ENCODE results near the gene SNX25. TPM values are rescaled to one million over a fixed set of nuclear protein-coding genes. Genes with fewer than 3 reads are reported as not detected.

The SNX25 gene
- total RNA-seq, 1 donor from 2014 or later: 29.5 TPM

GRCh38 chr4:185248393-185249039 is 39.1 kb downstream of the SNX25 start:
- Histone ChIP-seq H3K27ac (ENCODE audit: low read depth, low read length) (no peak overlapping the region), H3K27me3 (ENCODE audit: insufficient read depth, low read length) (no peaks in the 10 kb centered on the region), H3K4me3 (ENCODE audit: insufficient read depth, low read depth, low read length) (no peak overlapping the region), H3K9me3 (ENCODE audit: insufficient read depth, low read depth, low read length) (no peaks in the 10 kb centered on the region), H3K4me2 (ENCODE audit: low read length) (no peak overlapping the region), H2AFZ (ENCODE audit: low read depth, low read length) (no peak overlapping the region), H4K20me1 (ENCODE audit: insufficient read depth, low read length) (no peaks in the 10 kb centered on the region), H3K9ac (ENCODE audit: low read length) (no peak overlapping the region), H3K4me1 (ENCODE audit: insufficient read depth, low read length) (no peaks in the 10 kb centered on the region), H3K36me3 (ENCODE audit: insufficient read depth, low read length) (no peaks in the 10 kb centered on the region), H3K79me2 (ENCODE audit: insufficient read depth, low read length) (peaks cover 24% of the 10 kb centered on the region)
- no peaks in the 10 kb centered on the region for H3K27me3 Mint-ChIP-seq (ENCODE audit: low read depth, unreplicated experiment)
- DNase-seq (ENCODE audit: low read depth) (no peak), FAIRE-seq (no peak)
- TF ChIP-seq EZH2 (IDR thresholded peaks at IDR 0.05; ENCODE audit: insufficient read depth, low read length): no peak
- no peak for TF ChIP-seq CTCF (IDR thresholded peaks at IDR 0.05; ENCODE audit: insufficient read depth, low read depth, low read length)
- H3K4me3 Mint-ChIP-seq (ENCODE audit: unreplicated experiment): no peak overlapping the region
- H3K9me3 Mint-ChIP-seq (ENCODE audit: unreplicated experiment): no peaks in the 10 kb centered on the region
- peaks cover 6% of the 10 kb centered on the region for H3K36me3 Mint-ChIP-seq (ENCODE audit: low read depth, unreplicated experiment)
- no peak overlapping the region for H3K27ac Mint-ChIP-seq (ENCODE audit: unreplicated experiment)
- H3K4me1 Mint-ChIP-seq (ENCODE audit: low read depth, unreplicated experiment): peaks cover 20% of the 10 kb centered on the region

DNA sequence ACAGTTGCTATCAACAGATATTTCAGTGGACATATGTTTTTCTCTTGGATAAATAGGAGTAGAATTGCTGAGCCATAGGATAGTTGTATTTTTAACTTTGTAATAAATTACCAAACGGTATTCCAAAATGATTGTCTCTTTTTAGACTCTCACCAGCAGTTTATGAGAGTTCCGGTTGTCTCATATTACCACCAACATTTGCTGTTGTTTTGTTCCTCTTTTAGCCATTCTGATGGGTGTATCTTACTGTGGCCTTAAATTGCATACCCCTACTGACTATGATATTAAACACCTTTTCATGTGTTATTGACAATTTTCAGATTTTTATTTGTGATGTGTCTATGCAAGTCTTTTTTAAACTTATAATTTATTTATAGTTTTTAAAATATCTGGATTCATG is 39.7 kb downstream of the SNX25 start:
- Histone ChIP-seq H3K9ac (ENCODE audit: low read length) (no peak overlapping the region), H3K9me3 (ENCODE audit: insufficient read depth, low read depth, low read length) (no peaks in the 10 kb centered on the region), H3K4me2 (ENCODE audit: low read length) (no peak overlapping the region), H3K79me2 (ENCODE audit: insufficient read depth, low read length) (peaks cover 20% of the 10 kb centered on the region), H3K4me1 (ENCODE audit: insufficient read depth, low read length) (peaks cover under 1% of the 10 kb centered on the region), H3K27me3 (ENCODE audit: insufficient read depth, low read length) (no peaks in the 10 kb centered on the region), H2AFZ (ENCODE audit: low read depth, low read length) (no peak overlapping the region), H3K4me3 (ENCODE audit: insufficient read depth, low read depth, low read length) (no peak overlapping the region), H3K36me3 (ENCODE audit: insufficient read depth, low read length) (no peaks in the 10 kb centered on the region), H3K27ac (ENCODE audit: low read depth, low read length) (no peak overlapping the region), H4K20me1 (ENCODE audit: insufficient read depth, low read length) (no peaks in the 10 kb centered on the region)
- peaks cover 6% of the 10 kb centered on the region for H3K36me3 Mint-ChIP-seq (ENCODE audit: low read depth, unreplicated experiment)
- no peak overlapping the region for H3K27ac Mint-ChIP-seq (ENCODE audit: unreplicated experiment)
- no peak for FAIRE-seq
- no peaks in the 10 kb centered on the region for H3K27me3 Mint-ChIP-seq (ENCODE audit: low read depth, unreplicated experiment)
- H3K9me3 Mint-ChIP-seq (ENCODE audit: unreplicated experiment): no peaks in the 10 kb centered on the region
- no peak for TF ChIP-seq EZH2 (IDR thresholded peaks at IDR 0.05; ENCODE audit: insufficient read depth, low read length)
- no peak for TF ChIP-seq CTCF (IDR thresholded peaks at IDR 0.05; ENCODE audit: insufficient read depth, low read depth, low read length)
- DNase-seq (ENCODE audit: low read depth): no peak
- H3K4me3 Mint-ChIP-seq (ENCODE audit: unreplicated experiment): no peak overlapping the region
- peaks cover 24% of the 10 kb centered on the region for H3K4me1 Mint-ChIP-seq (ENCODE audit: low read depth, unreplicated experiment)

DNA sequence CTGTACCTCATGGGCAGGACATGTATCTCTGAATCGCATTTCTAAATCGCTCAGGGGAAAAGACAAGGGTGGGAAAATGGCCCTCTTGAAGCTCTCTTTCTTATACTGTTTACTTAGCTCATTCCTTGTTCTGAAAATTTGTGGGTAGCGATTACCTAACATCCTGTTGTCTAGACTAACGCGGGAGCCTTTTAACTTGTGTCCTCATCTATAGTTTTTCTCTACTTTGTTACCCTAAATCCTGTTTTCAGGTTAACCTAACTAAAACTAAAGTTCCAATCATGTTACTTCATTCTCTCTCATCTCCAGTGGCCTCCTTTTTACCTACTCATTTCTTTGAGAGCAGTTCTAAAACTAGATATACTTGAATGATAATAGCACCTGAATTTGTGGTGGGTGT is 45.0 kb downstream of the SNX25 start:
- FAIRE-seq: peak; percentile 68
- no peaks in the 10 kb centered on the region for H3K27me3 Mint-ChIP-seq (ENCODE audit: low read depth, unreplicated experiment)
- peaks cover 51% of the 10 kb centered on the region for H3K4me1 Mint-ChIP-seq (ENCODE audit: low read depth, unreplicated experiment)
- peak; percentile 71 for DNase-seq (ENCODE audit: low read depth)
- Histone ChIP-seq H3K27ac (ENCODE audit: low read depth, low read length) (peak overlapping the region; percentile 67), H3K4me1 (ENCODE audit: insufficient read depth, low read length) (peaks cover 27% of the 10 kb centered on the region), H3K4me3 (ENCODE audit: insufficient read depth, low read depth, low read length) (no peak overlapping the region), H3K9ac (ENCODE audit: low read length) (no peak overlapping the region), H3K27me3 (ENCODE audit: insufficient read depth, low read length) (no peaks in the 10 kb centered on the region), H3K4me2 (ENCODE audit: low read length) (peak overlapping the region; percentile 18), H4K20me1 (ENCODE audit: insufficient read depth, low read length) (no peaks in the 10 kb centered on the region), H3K9me3 (ENCODE audit: insufficient read depth, low read depth, low read length) (no peaks in the 10 kb centered on the region), H2AFZ (ENCODE audit: low read depth, low read length) (no peak overlapping the region), H3K79me2 (ENCODE audit: insufficient read depth, low read length) (peaks cover 7% of the 10 kb centered on the region), H3K36me3 (ENCODE audit: insufficient read depth, low read length) (no peaks in the 10 kb centered on the region)
- peak overlapping the region; percentile 37 for H3K4me3 Mint-ChIP-seq (ENCODE audit: unreplicated experiment)
- H3K9me3 Mint-ChIP-seq (ENCODE audit: unreplicated experiment): no peaks in the 10 kb centered on the region
- TF ChIP-seq CTCF (IDR thresholded peaks at IDR 0.05; ENCODE audit: insufficient read depth, low read depth, low read length) (no peak), EZH2 (IDR thresholded peaks at IDR 0.05; ENCODE audit: insufficient read depth, low read length) (no peak)
- peak overlapping the region; percentile 94 for H3K27ac Mint-ChIP-seq (ENCODE audit: unreplicated experiment)
- peaks cover 6% of the 10 kb centered on the region for H3K36me3 Mint-ChIP-seq (ENCODE audit: low read depth, unreplicated experiment)
